Measurements from ENCODE around the gene KRTAP4-6. TPM values are rescaled to one million over a fixed set of nuclear protein-coding genes. Genes with fewer than 3 reads are reported as not detected.
"Not testable (repeated sequence)": the region's sequence is repeated elsewhere in the genome, so short reads cannot be mapped to it uniquely, and the experiment has no call there.

KRTAP4-6 gene
- total RNA-seq, 1 experiment from 2014 or later, result not detected

DNA sequence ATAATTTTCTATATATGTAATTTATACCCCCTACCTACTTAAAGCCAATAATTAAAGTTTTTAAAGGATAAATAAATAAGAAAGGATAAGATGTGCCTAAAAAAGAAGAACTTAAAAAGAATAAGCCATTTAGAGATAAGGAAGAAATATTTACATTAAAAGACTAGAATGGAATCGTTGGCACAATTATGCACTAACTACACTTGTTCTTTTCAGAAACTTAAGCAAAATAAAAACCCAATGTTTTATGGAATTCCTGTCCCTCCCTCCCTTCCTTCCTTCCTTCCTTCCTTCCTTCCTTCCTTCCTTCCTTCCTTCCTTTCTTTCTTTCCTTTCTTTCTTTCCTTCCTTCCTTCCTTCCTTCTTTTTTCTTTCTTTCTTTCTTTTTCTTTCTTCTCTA, 4.5 kb upstream of the KRTAP4-6 start:
- Mint-ChIP-seq H3K4me1 (ENCODE audit: low read depth, unreplicated experiment) (peaks cover 32% of the 10 kb centered on the region), H3K9me3 (ENCODE audit: low read depth, unreplicated experiment) (peaks cover 13% of the 10 kb centered on the region), H3K36me3 (ENCODE audit: insufficient read depth, unreplicated experiment) (peaks cover 8% of the 10 kb centered on the region), H3K4me3 (ENCODE audit: low read depth, unreplicated experiment) (no peak overlapping the region), H3K27me3 (ENCODE audit: unreplicated experiment) (no peaks in the 10 kb centered on the region), H3K27ac (ENCODE audit: unreplicated experiment) (no peak overlapping the region)
- no peak for DNase-seq
- TF ChIP-seq, protein P1, sequence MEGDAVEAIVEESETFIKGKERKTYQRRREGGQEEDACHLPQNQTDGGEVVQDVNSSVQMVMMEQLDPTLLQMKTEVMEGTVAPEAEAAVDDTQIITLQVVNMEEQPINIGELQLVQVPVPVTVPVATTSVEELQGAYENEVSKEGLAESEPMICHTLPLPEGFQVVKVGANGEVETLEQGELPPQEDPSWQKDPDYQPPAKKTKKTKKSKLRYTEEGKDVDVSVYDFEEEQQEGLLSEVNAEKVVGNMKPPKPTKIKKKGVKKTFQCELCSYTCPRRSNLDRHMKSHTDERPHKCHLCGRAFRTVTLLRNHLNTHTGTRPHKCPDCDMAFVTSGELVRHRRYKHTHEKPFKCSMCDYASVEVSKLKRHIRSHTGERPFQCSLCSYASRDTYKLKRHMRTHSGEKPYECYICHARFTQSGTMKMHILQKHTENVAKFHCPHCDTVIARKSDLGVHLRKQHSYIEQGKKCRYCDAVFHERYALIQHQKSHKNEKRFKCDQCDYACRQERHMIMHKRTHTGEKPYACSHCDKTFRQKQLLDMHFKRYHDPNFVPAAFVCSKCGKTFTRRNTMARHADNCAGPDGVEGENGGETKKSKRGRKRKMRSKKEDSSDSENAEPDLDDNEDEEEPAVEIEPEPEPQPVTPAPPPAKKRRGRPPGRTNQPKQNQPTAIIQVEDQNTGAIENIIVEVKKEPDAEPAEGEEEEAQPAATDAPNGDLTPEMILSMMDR (IDR thresholded peaks at IDR 0.05; ENCODE audit: unreplicated experiment), result no peak
- BruUV-seq (replicated peaks), result no TSS peak
- CTCF ChIA-PET, result no interaction called here
- intact Hi-C loops (cut with micrococcal nuclease; ENCODE audit: unreplicated experiment), result no loop called here

DNA sequence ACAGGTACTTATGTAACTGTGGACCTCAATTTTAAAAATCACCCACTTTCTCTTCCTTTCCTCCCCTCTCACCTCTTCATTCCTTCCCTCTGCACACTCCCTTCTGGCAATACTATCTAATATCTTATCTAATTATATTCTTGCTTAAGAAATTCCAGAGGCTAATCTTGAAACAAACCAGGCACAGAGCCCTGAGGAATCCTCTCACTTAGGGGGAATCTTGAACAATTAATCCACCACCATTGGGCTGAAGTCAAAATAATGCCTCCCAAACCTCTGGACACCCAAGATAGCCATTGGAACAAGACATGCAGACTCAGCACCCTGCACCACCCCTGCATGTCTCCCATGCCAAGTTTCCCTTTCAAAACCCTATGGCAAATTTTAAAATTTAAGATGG, 1.0 kb upstream of the KRTAP4-6 start:
- BruUV-seq (replicated peaks), result no TSS peak
- no peak overlapping the region for H3K4me3 Mint-ChIP-seq (ENCODE audit: low read depth, unreplicated experiment)
- intact Hi-C loops (cut with micrococcal nuclease; ENCODE audit: unreplicated experiment), result no loop called here
- CTCF ChIA-PET, result interaction anchor here (1.1 to 1.2 kb wide), 2 partner anchors 9 to 407 kb away, joined by 4 to 8 read pairs; no protein-coding TSS in a partner anchor
- peaks cover 32% of the 10 kb centered on the region for H3K4me1 Mint-ChIP-seq (ENCODE audit: low read depth, unreplicated experiment)
- peaks cover 24% of the 10 kb centered on the region for H3K9me3 Mint-ChIP-seq (ENCODE audit: low read depth, unreplicated experiment)
- DNase-seq, result no peak
- H3K27ac Mint-ChIP-seq (ENCODE audit: unreplicated experiment), result peak overlapping the region; percentile 84
- H3K36me3 Mint-ChIP-seq (ENCODE audit: insufficient read depth, unreplicated experiment), result peaks cover 13% of the 10 kb centered on the region
- no peaks in the 10 kb centered on the region for H3K27me3 Mint-ChIP-seq (ENCODE audit: unreplicated experiment)
- TF ChIP-seq, protein P1 (IDR thresholded peaks at IDR 0.05; ENCODE audit: unreplicated experiment), result no peak

DNA sequence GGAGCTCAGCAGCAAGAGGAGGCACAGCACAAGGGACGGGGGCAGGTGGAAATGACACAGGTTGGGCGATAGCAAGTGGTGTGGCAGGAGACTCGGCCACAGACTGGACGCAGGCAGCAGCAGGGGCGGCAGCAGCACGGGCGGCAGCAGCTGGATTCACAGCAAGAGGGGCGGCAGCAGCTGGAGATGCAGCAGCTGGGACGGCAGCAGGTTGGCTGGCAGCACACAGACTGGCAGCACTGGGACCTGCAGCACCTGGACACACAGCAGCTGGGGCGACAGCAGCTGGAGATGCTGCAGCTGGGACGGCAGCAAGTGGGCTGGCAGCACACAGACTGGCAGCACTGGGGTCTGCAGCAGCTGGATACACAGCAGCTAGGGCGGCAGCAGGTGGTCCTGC, 479 bp downstream of the KRTAP4-6 start:
- peaks cover 25% of the 10 kb centered on the region for H3K9me3 Mint-ChIP-seq (ENCODE audit: low read depth, unreplicated experiment)
- CTCF ChIA-PET; H3K4me3 Mint-ChIP-seq (ENCODE audit: low read depth, unreplicated experiment); DNase-seq; intact Hi-C loops (cut with micrococcal nuclease; ENCODE audit: unreplicated experiment); BruUV-seq (replicated peaks); H3K27me3 Mint-ChIP-seq (ENCODE audit: unreplicated experiment): not testable (repeated sequence)
- H3K36me3 Mint-ChIP-seq (ENCODE audit: insufficient read depth, unreplicated experiment), result peaks cover 13% of the 10 kb centered on the region
- H3K4me1 Mint-ChIP-seq (ENCODE audit: low read depth, unreplicated experiment), result peaks cover 32% of the 10 kb centered on the region
- H3K27ac Mint-ChIP-seq (ENCODE audit: unreplicated experiment), result peak overlapping the region; percentile 78

DNA sequence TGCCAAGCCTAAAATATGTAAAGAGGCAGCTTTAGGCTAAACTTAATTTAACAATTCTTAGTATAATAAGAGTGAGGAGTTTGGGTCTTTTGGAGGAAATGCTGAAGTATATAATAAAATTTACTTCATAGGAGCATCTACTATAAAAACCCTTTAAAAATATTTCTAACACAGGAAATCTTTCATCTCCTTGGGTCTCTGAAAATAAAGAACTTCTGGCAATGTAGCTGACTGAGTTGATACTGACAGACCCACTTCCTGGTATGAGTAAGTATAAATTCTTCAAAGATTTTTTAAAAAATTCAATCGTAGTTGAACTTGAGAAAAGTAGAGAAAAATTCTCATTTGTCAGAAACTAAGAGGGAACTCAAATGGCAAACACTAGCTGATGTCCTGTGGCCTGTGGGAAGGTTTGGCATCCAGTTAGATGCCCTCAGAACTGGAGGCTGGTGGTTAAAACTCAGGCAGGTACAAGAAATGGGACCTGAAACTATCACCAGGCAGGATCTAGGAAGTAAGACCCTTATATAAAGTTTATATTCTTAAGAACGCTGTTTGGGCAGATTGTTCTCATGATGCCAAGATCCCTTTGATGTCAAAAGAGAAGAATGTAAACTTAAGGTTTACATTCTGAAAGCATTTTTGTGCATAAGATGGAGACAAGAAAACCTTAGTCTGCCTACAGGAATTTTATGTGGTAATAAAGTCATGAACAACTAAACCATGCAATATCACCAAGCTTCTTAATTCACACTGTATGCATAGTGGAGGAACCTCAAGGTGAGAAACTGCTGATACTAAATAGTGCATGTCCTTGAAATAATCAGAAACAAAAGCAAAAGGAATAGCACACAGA, 6.2 kb downstream of the KRTAP4-6 start:
- no TSS peak for BruUV-seq (replicated peaks)
- H3K27ac Mint-ChIP-seq (ENCODE audit: unreplicated experiment), result peak overlapping the region; percentile 24
- H3K9me3 Mint-ChIP-seq (ENCODE audit: low read depth, unreplicated experiment), result peaks cover 9% of the 10 kb centered on the region
- intact Hi-C loops (cut with micrococcal nuclease; ENCODE audit: unreplicated experiment), result loop anchor here (5.0 kb wide), 1 partner anchor 177 kb away; no protein-coding TSS in a partner anchor
- TF ChIP-seq, protein P1 (IDR thresholded peaks at IDR 0.05; ENCODE audit: unreplicated experiment), result no peak
- H3K4me3 Mint-ChIP-seq (ENCODE audit: low read depth, unreplicated experiment), result no peak overlapping the region
- CTCF ChIA-PET, result no interaction called here
- no peaks in the 10 kb centered on the region for H3K27me3 Mint-ChIP-seq (ENCODE audit: unreplicated experiment)
- no peak for DNase-seq
- peaks cover 44% of the 10 kb centered on the region for H3K4me1 Mint-ChIP-seq (ENCODE audit: low read depth, unreplicated experiment)
- no peaks in the 10 kb centered on the region for H3K36me3 Mint-ChIP-seq (ENCODE audit: insufficient read depth, unreplicated experiment)

DNA sequence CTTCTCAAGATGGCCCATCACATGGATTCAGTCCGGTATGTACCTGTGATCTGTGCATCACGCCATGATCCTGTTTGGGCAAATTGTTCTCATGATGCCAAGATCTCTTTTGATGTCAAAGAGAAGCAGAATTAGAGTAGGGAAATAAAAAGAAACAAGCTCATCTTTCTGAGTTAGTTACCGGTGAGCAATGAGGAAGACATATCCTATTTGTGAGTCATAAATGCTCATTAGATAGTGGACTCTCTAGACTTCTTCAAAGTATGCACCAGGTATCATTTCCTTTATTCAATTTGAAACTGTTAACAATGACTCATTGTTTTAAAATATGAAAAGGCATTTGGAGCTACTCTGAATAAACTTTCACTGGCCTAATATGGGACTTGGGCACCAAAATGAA, 8.4 kb downstream of the KRTAP4-6 start:
- Mint-ChIP-seq H3K9me3 (ENCODE audit: low read depth, unreplicated experiment) (peaks cover 4% of the 10 kb centered on the region), H3K27me3 (ENCODE audit: unreplicated experiment) (no peaks in the 10 kb centered on the region), H3K4me3 (ENCODE audit: low read depth, unreplicated experiment) (no peak overlapping the region), H3K27ac (ENCODE audit: unreplicated experiment) (peak overlapping the region; percentile 57), H3K36me3 (ENCODE audit: insufficient read depth, unreplicated experiment) (no peaks in the 10 kb centered on the region), H3K4me1 (ENCODE audit: low read depth, unreplicated experiment) (peaks cover 44% of the 10 kb centered on the region)
- no peak for DNase-seq
- TF ChIP-seq, protein P1 (IDR thresholded peaks at IDR 0.05; ENCODE audit: unreplicated experiment), result no peak
- CTCF ChIA-PET, result interaction anchor here (0.5 to 1.5 kb wide), 9 partner anchors 9 to 992 kb away, joined by 3 to 8 read pairs (median 3); partner anchors contain the start of genes CASC3 and KRTAP4-6
- intact Hi-C loops (cut with micrococcal nuclease; ENCODE audit: unreplicated experiment), result loop anchor here (5.0 kb wide), 1 partner anchor 175 kb away; no protein-coding TSS in a partner anchor
- no TSS peak for BruUV-seq (replicated peaks)
